Left renal pelvis (tissue), 4 donors: ENCODE results near the gene TRAPPC6A. TPM values are rescaled to one million over a fixed set of nuclear protein-coding genes. Genes with fewer than 3 reads are reported as not detected.

Experiments used
- DNase-seq, 4 donors: peaks; one replicate each; pipeline ENCODE4 v3.0.0-alpha.2; 2013; ENCODE audit warnings: low read depth in 4 of 4, low spot score in 3 of 4
- polyA plus RNA-seq, 4 donors: library from polyadenylated mRNA; unstranded; fragments of 120-200 nt; gene quantifications; one replicate each; pipeline ENCODE4 v1.2.1, GENCODE V29; 2013; ENCODE audit not compliant: insufficient read length in 4 of 4

TRAPPC6A gene
- polyA plus RNA-seq, 4 donors, result 11.6 to 48.6 (median 30.8) TPM

GRCh38 chr19:45163751-45164460 lies 14.1 kb downstream of the TRAPPC6A start:
- no peak for DNase-seq

- DNase-seq, result no peak
Measured at GRCh38 chr19:45163156-45163555, 14.9 kb downstream of the TRAPPC6A start.

GRCh38 chr19:45162608-45163143 lies 15.4 kb downstream of the TRAPPC6A start:
- no peak for DNase-seq

DNA sequence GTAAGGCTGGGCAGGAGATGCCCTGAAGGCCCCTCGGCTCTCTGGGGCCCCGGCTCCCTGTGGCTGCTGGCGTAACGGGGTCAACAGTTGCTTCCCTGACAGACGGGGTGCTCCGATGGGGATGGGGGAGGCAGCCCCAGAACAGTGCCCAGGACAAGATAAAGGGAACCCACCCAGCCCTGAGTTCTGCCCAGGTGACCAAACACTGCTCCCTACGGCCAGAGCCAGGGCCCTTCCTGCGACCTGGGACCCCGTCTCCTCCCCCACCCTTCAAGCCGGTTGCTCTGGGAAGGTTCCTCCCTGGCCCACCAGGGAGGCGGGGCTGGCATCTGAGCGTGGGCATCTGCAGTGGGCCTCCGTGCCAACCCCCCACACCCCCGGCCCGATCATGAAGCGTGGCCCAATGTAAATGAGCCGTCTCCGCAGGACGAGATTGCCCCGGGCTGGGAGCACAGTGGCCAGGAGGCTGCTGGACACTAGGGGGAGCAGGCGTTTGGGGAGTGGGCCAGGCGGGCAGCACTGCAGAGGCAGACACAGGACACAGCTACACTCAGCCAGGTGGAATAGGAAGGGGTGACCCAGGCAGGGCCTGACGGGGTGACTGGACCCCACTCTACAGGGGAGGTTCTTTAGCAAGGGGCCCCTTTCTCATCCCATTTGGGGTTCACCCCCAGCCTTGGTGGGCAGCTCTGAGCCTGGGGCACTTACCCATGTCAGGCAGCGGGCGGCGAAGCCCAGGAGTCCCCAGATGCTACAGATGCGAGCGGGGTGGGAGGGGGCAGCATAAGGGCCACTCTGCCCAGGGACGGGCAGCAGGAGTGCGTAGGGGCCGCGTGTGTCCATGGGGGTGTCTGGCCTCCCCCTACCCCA lies 16.1 kb downstream of the TRAPPC6A start:
- no peak for DNase-seq

DNA sequence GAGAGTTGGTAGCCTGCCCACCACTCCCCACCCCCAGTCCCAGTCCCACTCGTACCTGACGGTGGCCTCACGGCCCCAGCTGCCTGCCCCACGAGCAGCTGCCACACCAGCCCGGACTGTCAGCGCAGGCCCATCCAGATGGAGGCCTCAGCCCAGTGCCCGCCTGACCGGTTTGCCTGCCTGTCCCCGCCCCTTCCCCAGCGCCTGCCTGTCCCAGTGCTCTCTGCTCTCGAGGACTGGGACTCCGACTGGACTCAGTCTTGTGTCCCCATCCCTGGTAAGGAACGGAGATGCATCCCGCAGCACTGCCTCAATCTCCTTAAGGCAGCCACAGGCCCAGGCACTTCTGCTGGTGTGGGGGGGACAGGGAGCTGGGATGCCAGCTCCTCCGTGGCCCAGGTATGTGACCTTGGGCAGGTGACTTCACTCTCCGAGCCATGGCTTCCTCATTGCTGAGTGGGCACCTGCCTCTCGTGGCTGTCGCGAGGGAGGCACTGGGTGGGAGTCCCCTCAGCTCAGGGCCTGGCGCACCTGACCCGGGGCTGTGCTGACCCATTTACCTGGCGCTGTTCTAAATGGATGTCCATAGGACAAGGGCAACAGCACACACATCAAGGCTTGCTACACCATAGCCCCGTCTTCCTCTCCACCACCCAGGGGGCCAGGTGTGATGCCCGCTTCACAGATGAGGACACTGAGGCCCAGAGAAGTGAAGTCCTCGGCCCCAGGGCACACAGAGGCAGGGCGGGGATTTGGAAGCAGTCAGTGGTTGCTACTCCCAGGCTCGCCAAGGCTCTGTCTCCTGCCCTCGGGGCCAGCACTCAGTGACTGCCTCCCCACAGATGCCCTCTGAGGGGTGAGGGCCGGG lies 16.9 kb downstream of the TRAPPC6A start, which contains the start of gene NKPD1:
NKPD1 (minus strand) TSS at position 113 of the 868 bp plus-strand sequence. CDS start 832 bp downstream, outside the sequence.
- DNase-seq, result no peak

GRCh38 chr19:45159971-45160324 lies 18.1 kb downstream of the TRAPPC6A start:
- no peak for DNase-seq

DNA sequence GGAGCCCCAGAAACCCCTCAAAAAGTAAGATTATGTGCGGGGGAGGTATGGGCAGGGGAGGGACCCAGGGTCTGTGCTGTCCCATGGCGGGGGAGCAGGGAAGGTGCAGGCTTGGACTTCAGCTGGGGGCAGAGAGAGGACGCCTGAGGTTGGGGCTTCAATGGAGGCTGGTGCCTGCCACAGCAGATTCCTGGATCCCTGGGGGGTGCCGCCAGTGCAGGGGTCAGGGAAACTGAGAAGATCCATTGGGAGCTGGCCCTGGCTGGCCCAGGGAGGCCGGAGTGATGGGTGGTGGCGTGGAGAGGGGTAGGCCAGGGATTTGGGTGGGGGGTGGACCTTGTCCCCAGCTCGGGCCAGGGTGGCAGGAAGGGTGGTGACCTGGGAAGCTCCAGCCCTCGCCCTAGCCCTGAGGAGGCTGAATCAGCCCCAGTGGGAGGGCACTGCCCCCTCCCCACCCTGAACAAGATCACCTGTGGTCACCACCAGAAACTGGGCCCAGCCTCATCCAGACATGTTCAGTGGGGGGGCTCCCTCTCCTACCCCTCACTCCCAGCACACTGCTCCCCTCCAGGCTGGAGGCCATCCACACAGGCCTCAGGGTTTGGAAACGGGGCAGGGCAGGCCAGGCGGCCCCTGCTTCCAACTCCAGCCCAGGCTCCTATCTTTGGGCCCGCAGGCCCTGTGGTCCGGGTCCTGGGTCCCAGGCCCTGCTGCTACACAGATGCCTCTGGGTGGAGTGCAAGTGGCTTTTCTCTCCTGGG lies 18.6 kb downstream of the TRAPPC6A start:
- no peak for DNase-seq

GRCh38 chr19:45158503-45159209 lies 19.4 kb downstream of the TRAPPC6A start:
- no peak for DNase-seq

DNA sequence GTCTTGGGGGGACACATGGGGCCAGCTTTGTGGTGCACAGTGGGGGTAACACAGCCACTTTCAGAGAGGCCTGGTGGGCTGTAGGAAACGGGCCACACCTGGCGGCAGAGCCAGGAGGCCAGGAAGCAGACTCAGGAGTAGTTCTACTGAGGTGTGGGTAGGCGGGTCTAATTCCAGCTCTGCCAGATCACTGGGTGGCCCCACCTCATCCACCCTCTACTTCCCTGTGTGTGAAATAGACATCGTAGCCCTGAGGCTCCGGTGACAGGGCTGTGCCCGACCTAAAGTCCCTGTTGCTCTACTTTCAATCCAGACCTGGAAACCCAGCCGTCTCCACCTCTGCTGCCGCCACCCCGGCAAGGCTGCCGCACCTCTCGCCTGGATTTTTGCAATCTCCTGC lies 21.3 kb downstream of the TRAPPC6A start:
- DNase-seq, result no peak

GRCh38 chr19:45156011-45156630 lies 21.9 kb downstream of the TRAPPC6A start:
- DNase-seq, result no peak

- DNase-seq, result no peak
Measured at GRCh38 chr19:45154064-45154827, 23.8 kb downstream of the TRAPPC6A start.

DNA sequence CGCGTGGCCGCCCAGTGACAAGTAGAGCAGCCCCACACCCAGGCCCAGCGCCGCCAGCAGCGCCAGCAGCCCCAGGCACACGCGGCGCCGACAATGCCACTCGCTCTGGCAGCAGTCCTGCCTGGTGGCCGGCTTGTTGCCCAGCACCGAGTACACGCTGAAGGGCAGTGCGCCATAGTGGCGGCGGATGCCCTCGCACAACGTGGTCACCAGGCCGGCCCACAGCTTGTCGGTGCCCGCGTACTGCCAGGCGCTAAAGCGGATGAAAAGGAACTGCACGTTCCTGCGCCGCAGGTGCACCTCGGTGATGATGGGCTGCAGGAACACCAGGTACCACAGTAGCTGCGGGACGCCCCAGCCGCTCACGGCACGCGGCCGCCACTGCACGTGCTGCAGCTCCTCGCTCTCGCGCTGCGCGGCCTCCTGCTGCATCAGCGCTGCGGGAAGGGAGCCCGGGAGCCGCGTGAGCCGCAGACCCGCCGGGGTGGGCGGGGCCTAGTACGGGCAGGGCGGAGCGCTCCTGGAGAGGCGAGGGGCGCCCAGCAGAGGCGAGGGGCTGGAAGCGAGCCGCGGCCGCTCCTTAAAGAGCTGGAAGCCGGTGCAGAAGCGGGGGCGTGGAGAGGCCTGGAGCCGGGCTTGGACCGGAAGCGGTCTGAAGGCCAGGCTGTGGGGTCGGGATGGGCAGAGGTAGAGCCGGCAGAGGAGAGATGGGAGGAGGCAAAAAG lies 24.5 kb downstream of the TRAPPC6A start:
- DNase-seq, result no peak

DNA sequence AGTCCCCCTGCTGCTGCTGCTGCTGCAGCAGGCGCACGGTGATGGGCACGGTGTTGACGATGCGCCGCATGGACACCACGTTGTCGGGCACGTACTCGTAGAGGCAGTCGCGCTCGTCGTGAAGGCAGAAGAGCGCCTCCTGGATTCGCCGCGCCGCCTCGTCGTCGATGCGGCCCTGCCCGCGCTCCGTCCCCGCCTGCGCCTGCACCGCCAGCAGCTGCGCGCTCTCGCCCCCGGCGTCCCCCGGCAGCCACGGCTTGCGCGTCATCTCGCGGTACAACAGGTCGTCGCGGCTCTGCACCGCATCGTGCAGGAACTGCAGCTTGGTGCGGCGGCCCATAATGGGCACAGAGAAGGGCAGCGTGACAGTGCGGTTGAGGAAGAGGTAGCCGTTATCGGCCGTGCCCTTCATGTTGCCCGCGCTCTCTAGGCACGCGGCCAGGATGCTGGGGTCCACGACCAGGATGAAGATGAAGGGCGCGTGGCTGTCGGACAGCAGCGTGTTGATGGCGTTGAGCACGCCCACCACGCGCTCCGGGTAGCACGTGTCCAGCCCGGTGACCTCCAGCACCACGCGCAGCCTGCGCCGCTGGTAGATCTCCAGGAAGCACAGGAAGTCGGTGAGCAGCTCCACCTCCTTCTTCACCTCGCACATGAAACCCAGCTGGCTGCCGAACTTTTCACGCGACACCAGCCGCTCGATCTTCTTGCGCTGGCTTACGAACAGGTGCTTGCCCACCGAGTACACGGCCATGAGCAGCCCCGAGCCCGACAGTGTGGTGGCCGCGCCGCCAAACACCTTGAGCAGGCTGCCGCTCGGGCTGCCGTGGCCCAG lies 25.3 kb downstream of the TRAPPC6A start:
- no peak for DNase-seq

GRCh38 chr19:45151821-45152503 lies 26.1 kb downstream of the TRAPPC6A start:
- no peak for DNase-seq

GRCh38 chr19:45151320-45151719 lies 26.7 kb downstream of the TRAPPC6A start:
- DNase-seq, result no peak

DNA sequence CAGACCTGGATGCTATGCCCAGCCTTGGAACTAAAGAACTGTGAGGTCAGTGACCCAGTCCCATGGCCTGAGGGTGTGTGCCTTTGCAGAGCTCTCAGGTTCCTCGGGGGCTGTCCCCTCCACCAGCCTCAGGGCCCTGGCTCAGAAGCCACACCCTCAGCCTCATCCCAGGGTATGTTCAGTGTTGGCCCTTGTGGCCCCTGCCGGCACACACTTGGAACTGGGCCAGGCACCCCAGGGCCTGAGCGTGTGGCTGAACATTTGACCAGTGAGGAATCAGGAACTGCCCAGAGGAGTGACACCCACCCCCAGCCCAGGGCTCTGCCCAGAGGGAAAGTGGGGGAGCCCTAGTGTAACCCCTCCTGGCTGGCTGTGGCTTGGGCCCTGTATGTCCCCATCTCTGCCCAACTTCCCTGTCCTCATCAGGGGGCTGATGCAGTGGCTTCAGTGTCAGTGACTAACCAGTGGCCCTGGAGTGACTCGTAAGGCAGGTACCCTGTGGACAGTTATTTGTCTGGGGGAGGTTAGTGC lies 27.2 kb downstream of the TRAPPC6A start:
- DNase-seq, result no peak
